GM12874 (cell line): Measurements from ENCODE around the gene TSHZ2.

Experiments
- TF ChIP-seq, protein P1 (sequence below): IDR thresholded peaks from 2 replicates; pipeline ENCODE4 v1.5.1; 2011; ENCODE audit warnings: low read depth, mild to moderate bottlenecking, control low read depth, low read length, moderate library complexity; ENCODE audit not compliant: insufficient read depth

The TSHZ2 gene

DNA sequence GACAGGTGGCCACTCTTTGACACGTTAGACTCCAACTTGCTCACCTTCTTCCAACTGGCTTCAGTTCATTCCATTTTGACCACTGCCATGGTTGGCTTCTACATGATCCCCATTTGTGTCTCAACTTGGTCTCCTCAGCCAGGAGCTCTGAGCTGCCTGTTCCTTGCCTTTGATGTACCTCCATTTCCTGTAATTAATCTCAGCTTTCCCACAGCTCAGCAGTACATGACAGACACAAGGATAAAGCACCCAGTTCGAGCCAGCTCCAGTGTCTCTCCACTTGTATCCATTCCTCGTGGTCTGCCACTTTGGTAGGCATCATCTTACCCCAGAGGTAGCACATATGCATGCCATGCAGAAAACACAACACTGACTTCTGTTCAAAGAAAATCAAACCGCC, 161.0 kb downstream of the TSHZ2 start:
- TF ChIP-seq, protein P1, sequence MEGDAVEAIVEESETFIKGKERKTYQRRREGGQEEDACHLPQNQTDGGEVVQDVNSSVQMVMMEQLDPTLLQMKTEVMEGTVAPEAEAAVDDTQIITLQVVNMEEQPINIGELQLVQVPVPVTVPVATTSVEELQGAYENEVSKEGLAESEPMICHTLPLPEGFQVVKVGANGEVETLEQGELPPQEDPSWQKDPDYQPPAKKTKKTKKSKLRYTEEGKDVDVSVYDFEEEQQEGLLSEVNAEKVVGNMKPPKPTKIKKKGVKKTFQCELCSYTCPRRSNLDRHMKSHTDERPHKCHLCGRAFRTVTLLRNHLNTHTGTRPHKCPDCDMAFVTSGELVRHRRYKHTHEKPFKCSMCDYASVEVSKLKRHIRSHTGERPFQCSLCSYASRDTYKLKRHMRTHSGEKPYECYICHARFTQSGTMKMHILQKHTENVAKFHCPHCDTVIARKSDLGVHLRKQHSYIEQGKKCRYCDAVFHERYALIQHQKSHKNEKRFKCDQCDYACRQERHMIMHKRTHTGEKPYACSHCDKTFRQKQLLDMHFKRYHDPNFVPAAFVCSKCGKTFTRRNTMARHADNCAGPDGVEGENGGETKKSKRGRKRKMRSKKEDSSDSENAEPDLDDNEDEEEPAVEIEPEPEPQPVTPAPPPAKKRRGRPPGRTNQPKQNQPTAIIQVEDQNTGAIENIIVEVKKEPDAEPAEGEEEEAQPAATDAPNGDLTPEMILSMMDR = no peak

DNA sequence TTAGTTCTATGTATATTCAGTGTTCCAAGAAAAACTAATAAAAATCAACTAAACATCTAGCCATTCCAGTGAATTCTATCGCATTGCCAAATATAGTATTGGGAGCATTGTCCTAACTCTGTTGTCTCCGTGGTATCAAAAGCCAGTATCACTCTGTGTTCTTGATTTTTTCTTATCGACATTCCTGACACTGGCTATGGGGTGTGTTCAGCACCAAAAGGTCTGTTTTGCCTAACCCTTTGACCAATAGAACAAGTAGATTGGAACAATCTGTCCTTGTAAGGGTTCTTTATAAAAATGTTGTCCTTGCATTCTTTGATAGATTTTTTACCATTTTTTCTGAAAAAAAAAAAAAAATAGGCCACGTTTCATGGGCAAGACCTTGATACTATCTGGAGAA, 161.5 kb downstream of the TSHZ2 start:
- TF ChIP-seq, protein P1 = no peak

DNA sequence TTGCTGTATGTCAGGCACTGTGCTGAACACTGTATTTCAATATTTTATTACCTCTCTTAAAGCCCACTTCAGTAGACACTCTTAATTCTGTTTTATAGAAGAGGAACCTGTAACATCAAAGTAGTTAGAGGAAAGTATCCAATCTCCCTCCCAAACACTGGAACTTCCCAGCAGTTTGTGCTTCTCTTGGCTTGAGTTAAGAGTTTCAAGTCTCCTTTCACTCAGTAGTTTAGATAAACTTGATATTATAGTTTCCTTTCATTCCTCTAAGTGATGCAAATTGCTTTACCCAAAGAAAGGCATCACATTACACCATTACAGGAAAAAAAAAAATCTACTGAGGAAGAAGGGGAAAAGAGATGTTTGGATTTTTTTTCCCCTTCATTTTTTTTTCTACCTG, 164.3 kb downstream of the TSHZ2 start:
- TF ChIP-seq, protein P1 = no peak

DNA sequence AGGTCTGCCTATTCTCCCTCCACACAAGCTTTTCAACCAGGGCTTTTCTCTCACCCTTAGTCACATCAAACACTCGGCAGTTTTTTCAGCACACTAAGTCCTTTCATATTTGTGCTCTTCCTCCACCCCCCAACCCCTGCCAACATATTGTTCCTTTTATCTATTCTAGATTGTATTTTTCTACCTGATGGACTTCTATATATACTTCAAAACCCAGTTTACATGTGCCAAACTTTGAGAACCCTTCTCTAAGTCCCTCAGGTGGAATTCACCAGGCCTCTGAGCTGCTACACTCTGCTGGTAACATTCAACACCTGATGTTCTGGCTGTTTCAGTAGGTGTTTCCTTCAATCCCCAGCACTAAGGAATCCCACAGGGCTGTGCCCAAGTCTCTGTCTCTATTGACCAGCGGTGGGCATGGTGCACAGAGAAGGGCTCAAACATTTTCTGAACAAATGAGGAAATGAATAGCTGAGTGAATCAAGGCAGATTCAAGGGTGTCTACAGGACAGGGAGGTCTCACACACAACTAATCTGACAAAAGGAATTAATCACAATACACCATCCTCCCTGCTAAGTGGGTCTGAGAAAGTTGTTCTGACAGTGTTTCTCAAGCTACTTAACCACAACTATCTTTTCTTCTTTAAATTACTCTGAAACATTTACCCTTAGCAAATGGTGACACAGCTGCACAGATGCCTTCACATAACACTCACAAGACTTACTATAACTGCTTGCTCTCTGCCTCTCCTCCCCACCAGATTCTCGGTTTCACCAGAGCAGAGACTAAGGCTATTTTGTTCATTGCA, 166.5 kb downstream of the TSHZ2 start:
- TF ChIP-seq, protein P1 = no peak

DNA sequence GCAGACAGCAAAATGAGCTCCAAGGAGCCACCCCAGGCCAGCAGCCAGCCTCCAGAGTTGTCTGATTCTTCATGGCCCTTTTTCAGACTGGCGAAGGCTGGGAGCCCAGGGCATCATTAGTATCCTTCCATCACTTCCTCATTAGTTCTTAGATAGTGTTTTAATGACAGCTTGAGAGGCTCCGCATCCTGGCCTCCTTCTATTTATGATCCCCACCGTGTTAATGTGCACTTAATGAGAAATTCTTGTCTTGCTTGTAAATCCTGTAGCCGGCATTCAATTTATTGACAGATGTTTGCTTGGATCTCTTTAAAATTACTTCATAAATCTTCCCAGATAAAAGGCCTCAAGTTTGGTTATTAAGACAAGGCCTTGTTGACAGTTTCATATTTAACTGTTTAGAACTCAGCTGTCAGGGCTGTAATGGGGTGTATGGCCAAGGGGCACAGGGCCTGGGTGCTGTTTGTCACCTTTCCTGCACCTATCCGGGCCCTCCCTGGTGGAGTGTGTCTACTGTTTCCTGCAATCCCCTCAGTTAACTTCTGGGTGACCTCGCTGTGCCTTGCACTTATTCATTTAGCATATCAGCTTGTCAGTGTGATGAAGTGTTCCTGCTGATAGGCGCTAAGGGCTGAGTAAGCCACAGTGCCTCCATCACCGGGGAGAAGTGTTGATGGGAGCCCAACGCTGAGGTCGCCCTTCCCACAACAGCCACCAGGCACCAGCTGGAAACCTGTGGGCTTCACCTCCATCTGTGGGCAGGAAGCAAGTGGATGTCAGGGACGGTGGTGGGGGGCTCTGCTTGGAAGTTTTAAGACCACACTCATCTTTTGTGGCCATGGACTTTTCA, 169.3 kb downstream of the TSHZ2 start:
- TF ChIP-seq, protein P1 = no peak

DNA sequence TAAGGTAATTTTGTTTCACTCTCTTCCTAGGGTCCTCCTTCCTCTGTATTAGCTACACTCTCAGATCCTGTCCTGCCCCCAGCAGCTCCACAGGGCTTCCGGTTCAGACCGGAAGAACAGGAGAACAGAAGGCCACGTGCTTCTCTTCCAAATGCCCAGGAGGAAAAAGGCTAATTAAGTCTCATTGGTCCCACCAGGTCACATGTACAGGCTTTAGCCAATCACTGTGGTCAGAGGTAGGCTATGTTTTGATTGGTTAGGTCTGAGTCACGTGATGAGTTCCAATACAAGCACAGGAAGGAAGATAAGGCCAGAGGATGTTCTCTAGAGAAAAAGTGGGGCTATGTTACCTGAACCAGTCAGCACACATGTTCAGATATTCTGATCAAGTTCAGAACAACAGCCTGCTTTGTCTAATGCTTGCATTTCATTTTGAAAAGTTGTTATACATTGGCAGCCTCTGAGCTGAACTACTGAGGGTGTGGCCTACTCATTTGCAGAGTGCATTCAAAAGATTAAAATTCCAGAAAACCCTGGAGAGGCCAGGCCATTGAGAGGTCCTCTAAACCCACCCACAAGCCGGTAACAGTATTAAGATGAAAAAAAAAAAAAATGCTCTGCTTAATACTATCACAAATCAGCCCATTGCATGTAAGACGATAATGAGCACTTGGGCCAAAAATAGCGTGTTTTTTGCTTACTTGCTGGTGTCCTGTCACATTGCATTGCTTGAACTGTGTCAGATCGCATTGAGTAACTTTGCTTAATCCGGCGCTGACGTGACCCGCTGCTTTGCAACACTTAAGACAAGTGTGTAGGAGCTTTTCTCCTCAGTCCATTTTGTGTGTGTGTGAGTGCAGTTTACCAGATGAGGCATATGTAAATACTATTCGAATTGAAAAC, 170.3 kb downstream of the TSHZ2 start:
- TF ChIP-seq, protein P1 = no peak
